AML-193 (cell line): ENCODE measurements around the gene EEF1AKMT3.
A peak's percentile ranks its signal among the peaks of the same experiment; 100 is the strongest.

Source experiments
- DNase-seq, 2 experiments: peaks; one replicate each; lab custom pipeline; 2025; lab: John Stamatoyannopoulos, UW

Gene EEF1AKMT3

DNA sequence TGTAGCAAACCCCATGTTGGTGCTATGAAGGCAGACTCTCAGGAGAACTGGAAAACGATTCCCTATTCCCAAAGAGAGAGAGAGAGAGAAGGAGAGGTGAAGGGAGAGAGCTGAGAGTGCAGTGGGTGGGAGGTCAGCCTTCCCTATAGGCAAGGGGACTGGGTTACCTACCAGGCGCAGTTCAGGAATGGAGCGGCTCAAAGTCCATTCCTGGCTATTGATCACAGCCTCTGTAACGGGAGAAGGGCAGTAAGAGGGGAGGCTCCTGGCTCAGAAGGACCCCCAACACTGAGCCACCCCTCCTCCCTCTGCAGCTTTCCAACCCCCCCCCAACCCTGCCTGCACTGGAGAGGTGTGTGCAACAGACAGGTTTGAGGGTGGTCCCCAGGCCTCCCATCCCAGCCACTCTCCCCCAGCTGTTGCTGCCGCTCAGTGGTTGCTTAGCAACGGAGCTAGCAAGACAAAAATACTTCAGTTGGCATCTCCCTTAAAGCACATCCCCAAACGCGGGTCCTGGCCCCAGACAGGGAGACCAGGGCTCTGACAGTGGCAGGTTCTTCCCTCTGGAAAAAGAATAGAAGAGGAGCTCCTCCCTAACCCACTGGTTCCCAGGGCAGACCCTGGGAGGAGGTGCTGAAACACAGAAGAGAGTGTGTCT is 37.1 kb upstream of the EEF1AKMT3 start:
- DNase-seq: no peak

DNA sequence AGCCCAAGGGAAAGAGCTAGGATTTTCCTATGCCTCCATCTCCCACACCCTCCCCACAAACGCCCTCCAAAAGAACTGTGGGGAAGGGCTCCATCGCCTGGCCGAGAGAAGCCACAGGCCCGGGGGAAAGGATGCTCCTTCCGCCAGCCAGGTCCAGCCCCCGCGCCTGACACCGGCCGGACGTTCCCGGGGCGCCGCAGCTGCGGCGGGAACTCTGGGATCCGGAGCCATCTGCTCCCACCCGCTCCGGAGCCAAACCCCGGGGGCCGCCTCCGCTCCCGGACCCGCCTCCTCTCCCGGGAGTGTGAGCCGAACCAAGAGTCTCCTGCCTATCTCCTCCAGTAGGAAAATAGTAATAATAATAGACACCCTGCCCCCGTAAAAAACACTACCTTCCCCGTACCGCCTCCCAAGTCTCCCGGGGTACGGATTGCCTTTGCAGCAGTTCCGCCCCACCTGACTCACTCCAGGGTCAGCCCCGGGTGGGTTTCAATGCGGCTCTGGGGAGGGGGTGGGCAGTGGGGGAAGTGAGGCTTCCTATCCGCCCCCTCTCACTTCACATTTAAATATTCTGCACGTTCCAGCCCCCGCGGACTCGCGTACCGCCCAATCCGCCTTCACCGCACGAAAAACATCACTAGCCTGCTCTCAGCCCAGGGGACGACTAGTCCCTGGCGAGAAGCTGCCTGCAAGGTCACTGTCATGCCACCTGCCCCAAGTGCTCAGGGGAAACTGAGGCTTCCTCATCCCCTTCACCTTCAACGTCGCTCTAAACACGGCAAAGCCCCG is 36.3 kb upstream of the EEF1AKMT3 start:
- DNase-seq: no peak

DNA sequence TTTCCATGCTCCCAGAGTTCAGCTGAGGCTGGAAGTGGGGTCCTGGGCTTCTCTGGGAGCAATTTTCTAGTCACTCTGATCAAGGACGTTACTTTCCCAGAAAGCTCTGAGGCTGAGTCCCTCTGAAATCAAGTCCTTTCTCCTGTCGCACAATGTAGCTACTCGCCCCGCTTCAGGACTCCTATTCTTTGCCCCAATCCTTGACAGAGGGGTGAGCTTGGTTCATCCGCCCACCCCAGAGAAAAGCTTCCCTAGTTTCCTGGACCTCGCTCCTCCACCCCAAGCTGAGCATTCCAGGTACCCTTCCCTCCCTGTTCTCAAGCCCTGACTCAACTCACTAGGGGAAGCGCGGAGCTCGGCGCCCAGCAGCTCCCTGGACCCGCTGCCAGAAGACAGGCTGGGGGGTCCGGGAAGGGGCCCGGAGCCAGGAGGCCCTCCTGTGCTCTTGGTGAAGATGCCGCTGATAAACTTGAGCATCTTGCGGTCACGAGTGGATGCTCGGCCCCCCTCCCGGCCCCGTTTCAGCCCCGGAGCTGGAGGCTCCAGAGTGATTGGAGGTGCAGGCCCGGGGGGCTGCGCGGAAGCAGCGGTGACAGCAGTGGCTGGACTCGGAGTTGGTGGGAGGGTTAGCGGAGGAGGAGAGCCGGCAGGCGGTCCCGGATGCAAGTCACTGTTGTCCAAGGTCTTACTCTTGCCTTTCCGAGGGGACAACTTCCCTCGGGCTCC is 35.5 kb upstream of the EEF1AKMT3 start:
- no peak for DNase-seq

DNA sequence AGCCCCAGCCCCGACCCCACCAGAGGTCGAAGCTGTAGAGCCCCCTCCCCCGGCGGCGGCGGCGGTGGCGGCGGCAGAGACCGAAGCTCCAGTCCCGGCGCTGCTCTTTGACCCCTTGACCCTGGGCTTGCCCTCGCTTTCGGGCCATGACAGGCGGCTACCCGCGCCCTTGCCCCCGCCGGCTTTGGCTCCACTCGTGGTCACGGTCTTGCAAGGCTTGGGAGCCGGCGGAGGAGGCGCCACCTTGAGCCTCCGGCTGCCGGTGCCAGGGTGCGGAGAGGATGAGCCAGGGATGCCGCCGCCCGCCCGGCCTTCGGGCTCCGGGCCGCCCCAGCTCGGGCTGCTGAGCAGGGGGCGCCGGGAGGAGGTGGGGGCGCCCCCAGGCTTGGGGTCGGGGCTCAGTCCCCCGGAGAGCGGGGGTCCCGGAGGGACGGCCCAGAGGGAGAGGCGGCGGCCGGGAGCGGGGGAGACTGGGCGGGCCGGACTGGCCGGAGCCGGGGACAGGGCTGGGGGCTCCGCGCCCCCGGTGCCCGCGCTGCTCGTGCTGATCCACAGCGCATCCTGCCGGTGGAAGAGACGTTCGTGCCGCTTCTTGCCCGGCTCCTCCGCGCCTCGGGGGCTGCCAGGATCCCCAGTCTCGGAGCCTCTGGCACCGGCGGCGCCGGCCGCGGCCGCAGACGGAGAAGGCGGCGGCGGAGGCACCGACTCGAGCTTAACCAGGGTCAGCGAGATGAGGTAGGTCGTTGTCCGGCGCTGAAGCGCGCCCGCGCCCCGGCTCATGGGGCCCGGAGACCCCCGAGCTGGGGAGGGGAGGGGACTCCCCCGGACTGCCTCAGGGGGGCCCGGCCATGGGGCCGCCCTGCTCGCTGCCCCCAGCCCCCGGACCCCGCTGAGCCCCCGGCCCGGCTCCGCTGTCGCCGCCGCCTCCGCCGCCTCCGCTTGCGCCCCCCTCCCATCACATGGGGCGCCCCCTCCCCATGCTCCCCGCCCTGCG is 34.6 kb upstream of the EEF1AKMT3 start:
- no peak for DNase-seq

DNA sequence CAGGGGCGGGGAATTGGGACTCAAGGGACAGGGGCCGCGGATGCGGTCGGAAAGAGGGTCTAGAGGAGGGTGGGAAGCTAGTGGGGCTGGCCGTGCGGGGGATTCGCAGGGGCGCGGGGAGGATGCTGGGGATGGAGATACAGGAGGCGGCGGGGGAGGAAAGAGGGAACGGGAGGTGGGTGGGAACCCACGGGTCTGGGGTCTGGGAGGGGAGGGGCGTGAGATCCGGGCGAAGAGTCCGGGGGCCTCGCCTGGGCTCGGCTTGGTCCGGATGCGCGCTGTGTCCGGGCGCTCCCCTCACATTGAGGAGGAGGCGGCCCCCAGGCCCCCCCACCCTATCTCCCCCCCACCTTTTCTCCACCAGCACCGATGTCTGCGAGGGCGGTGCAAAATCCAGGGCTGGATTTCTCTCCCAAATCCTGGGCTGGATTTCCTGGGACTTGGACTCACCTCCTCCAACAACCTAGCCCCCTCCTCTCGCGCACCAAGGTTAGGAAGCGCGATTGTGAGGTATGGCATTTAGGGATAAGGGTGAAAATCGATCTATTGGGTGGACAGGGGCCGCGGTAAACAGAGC is 33.7 kb upstream of the EEF1AKMT3 start, which contains the start of gene AGAP2:
Gene AGAP2 (minus strand): TSS at position 82 of the 577 bp plus-strand sequence. CDS start 496 bp downstream, outside the sequence.
- no peak for DNase-seq

DNA sequence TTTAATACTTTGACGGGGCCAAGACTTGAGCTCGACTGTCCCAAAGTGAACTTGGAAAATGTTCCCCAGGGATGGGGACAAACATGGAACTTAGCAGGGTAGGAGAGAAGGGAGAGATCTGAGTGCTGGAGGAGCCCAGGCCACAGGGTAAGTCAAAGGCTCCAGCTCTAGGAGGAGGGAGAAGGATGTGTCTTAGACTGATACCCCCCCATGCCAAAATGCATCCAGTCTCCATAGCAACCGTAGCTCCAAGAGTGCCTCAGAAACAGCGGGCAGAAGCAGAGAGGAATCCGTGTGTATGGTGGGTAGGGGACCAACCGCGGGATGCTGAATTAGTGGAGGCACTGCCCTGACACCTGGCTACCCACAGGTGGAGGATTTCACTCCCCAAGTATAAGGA is 33.0 kb upstream of the EEF1AKMT3 start:
- DNase-seq: no peak

DNA sequence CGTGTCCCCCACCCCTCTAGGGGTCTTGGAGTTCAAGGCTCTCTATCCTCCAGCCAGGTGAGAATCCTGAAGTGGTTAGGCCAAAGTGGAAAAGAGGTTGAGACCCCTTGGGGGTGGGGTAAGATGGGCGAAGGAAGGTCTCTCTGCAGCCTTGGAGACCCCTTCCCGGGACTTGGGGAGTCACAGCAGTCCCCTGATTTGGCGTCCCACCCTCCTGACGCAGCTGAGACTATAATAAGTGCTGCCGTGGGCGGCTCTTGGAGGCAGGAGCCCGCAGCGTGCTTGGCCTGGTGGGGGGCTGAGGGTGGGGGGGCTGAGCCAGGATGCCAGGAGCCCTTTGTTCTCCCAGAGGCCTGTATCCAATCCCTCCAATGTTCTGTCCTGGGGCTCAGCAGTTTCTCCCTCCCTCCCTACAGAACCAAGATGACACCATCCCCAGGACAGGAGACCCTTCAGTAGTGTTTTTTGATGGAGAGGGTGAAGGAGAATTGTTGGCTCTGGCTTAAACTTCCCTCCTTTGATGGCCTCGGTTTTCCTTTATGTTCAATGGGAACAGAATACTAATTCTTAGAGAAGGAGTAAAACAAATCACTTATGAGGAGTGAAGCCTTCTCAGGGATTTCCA is 32.4 kb upstream of the EEF1AKMT3 start:
- no peak for DNase-seq

DNA sequence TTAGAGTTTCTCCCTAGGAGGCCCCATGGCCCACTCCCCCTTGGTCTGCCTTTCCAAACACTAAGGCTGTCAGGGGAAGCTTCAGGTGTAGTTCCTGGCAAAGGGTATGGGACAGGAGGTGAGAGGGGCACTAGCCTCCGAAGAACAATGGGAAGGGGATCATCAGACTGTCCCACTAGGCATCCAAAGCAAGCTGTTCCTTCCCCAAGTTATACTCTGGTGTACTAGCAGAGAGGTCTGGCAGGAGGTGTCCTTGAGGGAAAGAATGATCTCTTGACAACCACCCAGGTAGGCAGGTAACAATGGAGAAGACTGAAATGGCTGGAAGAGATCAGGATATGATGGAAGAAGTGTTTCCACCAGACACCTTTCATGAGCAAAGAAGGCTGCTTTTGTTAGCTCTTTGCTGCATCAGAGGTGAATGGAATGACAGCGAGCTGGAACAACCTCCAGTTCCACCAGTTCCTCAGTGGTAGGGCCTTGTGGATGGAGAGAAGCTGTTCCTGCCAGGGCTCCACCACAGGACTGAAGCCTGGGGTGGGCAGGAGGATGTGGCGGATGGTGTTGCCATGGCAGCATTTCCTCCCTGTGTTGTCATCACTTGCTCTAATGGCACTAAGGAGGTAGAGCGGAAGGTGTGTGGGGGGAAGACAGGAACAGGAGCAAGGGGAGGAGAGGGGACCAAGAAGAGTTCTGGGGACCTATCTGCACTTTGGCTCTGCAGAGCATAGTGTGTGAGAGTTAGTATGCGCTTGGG is 31.6 kb upstream of the EEF1AKMT3 start:
- peak; percentile 62 for DNase-seq

DNA sequence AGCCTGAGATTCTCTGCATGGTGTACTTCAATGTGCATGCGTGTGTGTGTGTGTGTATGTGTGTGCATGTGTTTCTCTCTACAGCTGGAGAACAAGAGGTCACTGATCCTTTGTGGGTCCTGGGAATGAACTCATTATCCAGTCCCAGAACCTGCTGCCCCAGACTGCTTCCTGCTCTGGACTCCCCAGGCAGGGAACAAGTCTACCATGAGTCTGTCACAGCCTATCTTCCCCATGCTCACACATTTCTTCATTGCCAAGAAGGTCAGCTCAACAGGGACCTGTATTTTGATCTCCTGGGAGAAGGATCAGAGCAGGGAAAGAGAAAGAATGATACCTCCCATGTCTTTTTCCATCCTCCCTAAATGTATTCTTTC is 31.0 kb upstream of the EEF1AKMT3 start:
- no peak for DNase-seq

DNA sequence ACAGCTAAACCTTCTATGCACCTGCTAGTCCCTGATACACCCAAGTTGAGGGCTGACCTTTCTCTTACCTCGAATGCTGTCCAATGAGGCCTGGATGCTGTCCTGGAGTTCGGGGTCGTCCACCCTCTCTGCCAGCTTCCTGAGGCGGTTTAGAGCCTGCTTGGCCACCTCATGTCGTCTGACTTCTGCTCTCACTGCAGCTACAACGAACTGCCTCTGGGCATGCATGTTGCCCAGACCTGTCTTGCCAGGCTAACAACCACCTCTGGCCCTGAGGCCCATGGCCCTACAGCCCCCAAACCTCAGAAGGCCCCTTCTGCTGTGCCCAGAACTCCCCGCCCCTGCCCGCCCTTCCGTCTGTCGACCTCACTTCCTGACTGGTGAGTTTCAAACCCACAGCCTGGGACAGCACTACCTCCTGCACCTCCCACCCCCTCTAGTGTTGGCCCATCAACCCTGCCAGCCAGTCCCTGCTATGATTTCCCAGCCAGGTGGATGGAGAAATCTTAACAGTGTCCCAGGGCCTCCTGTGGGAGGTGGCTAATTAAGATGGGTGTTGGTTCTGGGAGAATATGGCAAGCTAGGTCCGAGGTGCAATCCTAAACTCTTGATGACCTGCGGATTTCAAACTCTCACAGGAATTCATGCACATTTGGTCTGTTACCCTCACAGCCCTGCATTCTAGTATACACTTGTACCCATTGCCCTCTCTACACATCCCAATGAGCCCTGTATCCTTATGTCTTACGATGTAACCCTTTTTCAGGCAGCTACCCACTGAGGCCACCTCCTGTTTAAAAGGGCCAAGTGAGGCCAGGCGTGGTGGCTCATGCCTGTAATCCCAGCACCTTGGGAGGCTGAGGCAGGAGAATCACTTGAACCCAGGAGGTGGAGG is 30.3 kb upstream of the EEF1AKMT3 start:
- DNase-seq: peak; percentile 57 to 60

DNA sequence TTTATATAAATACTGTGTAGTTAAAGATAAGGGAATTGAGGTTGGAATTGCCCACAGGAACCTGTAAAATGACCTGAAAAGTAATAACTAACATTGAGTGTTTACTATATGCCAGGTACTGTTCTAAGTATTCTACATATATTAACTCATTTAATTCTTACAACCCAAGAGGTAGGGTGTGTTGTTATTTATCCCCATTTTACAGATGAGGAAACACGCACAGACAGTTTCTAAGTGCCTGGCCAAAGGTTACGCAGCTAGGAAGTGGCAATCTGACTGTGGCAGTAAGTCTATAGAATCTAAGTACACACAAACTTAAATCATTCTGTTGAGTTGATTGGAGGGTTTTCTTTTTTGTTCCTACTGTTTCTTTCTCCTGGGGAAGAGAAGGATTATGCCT is 28.6 kb upstream of the EEF1AKMT3 start:
- no peak for DNase-seq

DNA sequence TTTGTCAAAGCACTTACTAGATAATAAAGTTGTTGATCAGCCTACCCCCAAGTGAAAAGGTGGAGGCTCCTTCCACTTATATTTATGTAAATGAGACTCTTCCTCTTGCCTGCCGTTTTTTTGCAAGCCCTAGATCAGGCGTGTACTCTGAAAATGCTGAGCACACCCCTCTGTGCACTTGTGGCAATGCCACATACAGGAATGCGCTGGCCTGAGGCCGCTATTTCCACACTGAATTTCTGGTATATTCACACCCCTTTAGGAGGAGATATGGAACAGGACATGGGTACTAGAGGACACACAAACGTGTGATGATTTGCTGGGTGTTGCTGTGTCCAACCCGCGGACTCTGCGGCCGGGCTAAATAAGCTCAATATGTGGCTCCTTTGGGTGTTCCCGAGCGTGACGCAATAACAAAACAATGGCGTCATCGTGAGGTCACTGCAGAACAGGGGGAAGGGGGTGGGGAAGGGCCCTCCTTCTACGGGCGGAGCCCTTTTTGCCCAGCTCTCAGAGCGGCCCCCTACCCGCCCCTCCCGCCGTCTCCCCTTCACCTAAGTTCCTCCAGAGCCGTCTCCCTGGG is 28.1 kb upstream of the EEF1AKMT3 start:
- peak in 1 of 2 experiments; percentile 16 for DNase-seq

DNA sequence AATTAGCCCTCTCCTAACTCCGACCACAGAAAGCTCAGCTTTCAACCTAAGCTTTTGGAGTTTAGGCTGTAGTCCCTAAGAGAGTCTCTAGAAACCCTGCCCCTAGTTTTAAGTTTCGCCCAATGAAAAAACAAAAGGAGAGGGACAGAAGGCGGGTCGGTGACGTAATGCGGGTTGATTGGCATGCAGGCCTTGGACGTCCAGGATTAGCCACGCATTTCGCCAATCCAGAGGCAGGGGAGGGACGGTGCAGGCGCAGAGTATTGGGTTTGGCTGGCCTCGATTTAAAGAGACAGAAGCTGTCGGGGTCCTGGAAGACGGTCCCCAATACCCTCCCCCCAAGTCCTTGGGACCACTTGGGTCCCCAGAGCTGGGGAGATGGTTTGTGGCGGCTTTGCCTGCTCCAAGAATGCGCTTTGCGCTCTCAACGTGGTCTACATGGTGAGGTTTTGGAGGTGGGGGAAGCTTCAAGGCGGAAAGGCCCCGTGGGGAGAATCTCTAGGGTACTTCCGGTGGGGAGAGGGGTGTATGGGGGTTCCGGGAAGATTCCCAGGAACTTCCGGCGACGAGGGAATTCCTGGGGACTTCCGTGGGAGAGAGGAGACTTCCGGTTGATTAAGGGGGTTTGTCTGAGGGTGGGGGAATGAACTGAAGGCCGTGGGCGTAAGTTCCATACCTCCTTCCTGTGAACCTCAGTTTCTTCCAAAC is 27.5 kb upstream of the EEF1AKMT3 start, which contains the start of gene TSPAN31:
Gene TSPAN31 (plus strand): TSS at position 263 of the 708 bp plus-strand sequence. CDS start 116 bp downstream, at position 379.
- DNase-seq: peak; percentile 95 to 97

DNA sequence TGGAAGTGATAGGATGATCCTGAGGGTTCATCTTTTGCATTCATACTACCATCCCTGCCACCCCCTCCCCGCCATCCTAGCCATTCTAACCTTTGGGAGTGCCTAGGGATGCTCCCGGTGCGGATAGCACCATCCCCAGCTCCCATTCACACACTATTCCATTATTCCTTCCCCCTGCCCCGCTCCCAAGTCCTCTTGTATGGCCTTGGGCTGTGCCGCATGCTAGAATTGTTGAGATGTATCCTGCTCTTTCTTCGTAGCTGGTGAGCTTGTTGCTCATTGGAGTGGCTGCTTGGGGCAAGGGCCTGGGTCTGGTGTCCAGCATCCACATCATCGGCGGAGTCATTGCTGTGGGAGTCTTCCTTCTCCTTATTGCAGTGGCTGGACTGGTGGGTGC is 26.9 kb upstream of the EEF1AKMT3 start:
- DNase-seq: no peak

DNA sequence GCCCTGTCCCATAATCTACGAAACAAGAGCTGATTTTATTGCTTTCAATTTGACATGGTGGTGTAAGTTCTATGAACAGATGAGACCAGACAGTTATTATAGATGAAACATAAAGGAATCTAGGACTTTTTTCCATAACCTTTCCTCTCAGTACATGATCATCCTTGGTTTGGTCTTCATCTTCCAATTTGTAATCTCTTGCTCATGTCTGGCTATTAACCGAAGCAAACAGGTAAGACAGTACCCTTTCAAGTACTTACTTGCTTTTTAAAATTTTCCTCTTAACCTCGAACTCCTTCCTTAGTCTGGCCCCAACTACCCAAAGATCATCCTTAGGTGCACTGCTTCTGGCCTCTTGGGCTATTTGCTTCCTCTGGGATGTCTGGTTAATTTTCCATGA is 26.4 kb upstream of the EEF1AKMT3 start:
- DNase-seq: no peak

DNA sequence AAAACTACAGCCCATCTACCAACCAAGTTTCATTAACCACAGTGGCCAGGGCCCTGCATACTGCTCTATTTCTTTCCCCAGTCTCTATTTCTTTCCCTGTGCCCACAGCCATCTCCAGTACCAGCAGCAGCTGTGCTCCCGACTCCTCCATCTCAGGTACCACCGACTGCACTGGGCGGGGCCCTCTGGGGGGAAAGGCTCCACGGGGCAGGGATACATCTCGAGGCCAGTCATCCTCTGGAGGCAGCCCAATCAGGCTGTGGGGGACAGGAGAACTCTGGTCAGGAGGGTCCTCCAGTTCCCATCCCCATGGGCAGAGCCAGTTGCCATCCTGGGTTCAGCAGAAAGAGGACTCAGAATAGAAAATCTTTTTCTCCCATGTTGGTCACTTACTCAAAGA is 23.4 kb upstream of the EEF1AKMT3 start:
- no peak for DNase-seq

DNA sequence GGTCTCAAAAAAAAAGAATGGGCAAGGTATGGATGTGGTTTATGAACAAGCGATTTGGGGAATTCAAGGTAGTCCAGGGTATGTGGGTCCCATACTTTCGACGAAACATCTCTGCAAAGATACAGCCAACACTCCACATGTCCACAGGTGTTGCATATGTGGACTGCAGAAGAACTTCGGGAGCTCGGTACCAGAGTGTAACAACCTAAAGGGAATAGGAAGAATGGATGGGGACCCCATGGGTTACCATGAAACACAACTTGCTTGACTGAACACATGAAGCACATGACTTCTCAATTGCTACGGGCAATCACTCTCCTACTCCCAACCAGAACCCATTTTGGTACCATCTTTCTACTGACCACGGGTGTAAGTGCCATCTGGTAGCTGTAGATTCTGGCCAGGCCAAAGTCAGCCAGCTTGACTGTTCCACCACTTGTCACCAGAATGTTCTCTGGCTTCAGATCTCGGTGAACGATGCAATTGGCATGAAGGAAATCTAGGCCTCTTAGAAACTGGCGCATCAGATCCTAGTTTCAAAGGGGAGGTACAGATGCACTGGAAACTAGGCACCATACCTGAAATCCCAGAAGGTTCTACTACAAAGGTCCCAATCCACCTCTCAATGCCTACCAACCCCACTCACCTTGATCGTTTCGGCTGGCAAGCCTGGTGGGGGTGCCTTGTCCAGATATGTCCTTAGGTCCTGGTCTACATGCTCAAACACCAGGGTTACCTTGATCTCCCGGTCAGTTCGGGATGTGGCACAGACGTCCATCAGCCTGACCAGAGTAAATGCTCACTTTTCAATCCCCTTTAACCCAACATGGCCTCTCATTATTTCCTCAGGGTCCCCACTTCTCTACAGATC is 21.6 kb upstream of the EEF1AKMT3 start:
- no peak for DNase-seq
